Activated CD4-positive, alpha-beta memory T cell treated with anti-CD3 and anti-CD28 coated beads for 36 hours (primary cell): ENCODE results near the gene PLA2G4B. TPM values are rescaled to one million over a fixed set of nuclear protein-coding genes. Genes with fewer than 3 reads are reported as not detected.

Source experiments
- CTCF ChIA-PET: fragments of 350-600 bp; sonication (Branson Sonifier 250); formaldehyde crosslinking; loops from one replicate; lab custom pipeline; 2021; ENCODE audit warnings: antibody characterized with exemption, inconsistent platforms; lab: Charles Lee
- POLR2A ChIA-PET: fragments of 350-600 bp; sonication (Branson Sonifier 250); formaldehyde crosslinking; loops from one replicate; lab custom pipeline; 2021; ENCODE audit warnings: antibody characterized with exemption; lab: Charles Lee
- DNase-seq: peaks from one replicate; pipeline ENCODE4 v3.0.0-alpha.2; 2020
- H3K27ac Mint-ChIP-seq: one replicate; pipeline ENCODE4 v1.8.0; 2021; ENCODE audit warnings: mixed read lengths
- H3K27me3 Mint-ChIP-seq: one replicate; pipeline ENCODE4 v1.8.0; 2021; ENCODE audit warnings: mixed read lengths
- H3K36me3 Mint-ChIP-seq: one replicate; pipeline ENCODE4 v1.8.0; 2021; ENCODE audit warnings: mixed read lengths
- H3K4me1 Mint-ChIP-seq: one replicate; pipeline ENCODE4 v1.8.0; 2021; ENCODE audit warnings: low read depth, mixed read lengths
- H3K4me3 Mint-ChIP-seq: one replicate; pipeline ENCODE4 v1.8.0; 2021; ENCODE audit warnings: mild to moderate bottlenecking, mixed read lengths
- H3K9me3 Mint-ChIP-seq: one replicate; pipeline ENCODE4 v1.8.0; 2021; ENCODE audit warnings: mixed read lengths
- intact Hi-C: fragments of 100-400 bp; cut with micrococcal nuclease; formaldehyde crosslinking; loops from one replicate; pipeline ENCODE4 v1.15.1; 2023
- total RNA-seq, 2 experiments: library from RNA; stranded (reverse); gene quantifications; one replicate each; pipeline ENCODE4 v1.2.3, GENCODE V29; 2021

PLA2G4B gene
- total RNA-seq, 2 experiments from 2014 or later, result 6.0 to 9.9 TPM

DNA sequence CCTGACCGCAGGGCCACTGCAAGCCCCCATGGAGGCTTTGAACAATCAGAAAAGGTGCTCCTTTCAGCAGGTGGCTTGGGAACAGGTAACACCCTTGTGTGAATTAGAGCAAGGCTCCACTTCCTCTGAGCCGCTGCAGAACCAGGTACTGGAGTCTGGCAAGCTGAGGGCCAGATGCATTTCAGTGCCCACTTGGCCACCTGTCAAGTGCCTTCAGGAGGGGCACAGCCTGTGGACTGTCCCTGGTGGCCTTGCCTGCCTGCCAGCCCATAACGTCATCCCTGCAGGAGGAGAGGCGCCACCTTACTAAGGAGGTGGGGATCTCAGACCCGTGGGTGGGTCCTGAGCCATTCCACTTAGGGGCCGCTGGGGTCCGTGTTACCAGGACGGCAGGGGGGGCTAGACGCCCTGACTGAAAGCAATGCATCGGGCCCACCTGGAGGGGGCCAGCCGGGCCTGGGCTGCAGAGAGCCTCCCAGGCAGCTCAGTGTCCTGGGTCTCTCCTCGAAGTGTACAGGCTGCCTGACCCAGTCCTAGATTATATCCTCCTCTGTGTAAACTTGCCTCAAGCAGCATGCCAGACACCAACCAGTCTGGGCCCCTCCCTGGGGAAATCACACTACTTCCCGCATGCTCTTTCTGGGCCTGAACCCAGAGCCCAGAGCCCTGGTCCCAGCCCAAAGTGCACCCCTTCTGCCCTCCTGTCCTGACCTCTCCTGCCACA lies 39.1 kb downstream of the PLA2G4B start:
- Mint-ChIP-seq H3K9me3 (no peaks in the 10 kb centered on the region), H3K27ac (no peak overlapping the region), H3K4me3 (no peak overlapping the region), H3K4me1 (peaks cover 4% of the 10 kb centered on the region), H3K27me3 (peaks cover 7% of the 10 kb centered on the region), H3K36me3 (peaks cover 1% of the 10 kb centered on the region)
- ChIA-PET POLR2A (no interaction called here), CTCF (no interaction called here)
- intact Hi-C loops, result no loop called here
- no peak for DNase-seq

GRCh38 chr15:41878355-41878699 lies 39.7 kb downstream of the PLA2G4B start:
- H3K4me3 Mint-ChIP-seq, result no peak overlapping the region
- intact Hi-C loops, result no loop called here
- H3K9me3 Mint-ChIP-seq, result no peaks in the 10 kb centered on the region
- peaks cover 4% of the 10 kb centered on the region for H3K4me1 Mint-ChIP-seq
- POLR2A ChIA-PET, result no interaction called here
- no peak for DNase-seq
- CTCF ChIA-PET, result no interaction called here
- peaks cover 1% of the 10 kb centered on the region for H3K36me3 Mint-ChIP-seq
- H3K27me3 Mint-ChIP-seq, result peaks cover 7% of the 10 kb centered on the region
- no peak overlapping the region for H3K27ac Mint-ChIP-seq

DNA sequence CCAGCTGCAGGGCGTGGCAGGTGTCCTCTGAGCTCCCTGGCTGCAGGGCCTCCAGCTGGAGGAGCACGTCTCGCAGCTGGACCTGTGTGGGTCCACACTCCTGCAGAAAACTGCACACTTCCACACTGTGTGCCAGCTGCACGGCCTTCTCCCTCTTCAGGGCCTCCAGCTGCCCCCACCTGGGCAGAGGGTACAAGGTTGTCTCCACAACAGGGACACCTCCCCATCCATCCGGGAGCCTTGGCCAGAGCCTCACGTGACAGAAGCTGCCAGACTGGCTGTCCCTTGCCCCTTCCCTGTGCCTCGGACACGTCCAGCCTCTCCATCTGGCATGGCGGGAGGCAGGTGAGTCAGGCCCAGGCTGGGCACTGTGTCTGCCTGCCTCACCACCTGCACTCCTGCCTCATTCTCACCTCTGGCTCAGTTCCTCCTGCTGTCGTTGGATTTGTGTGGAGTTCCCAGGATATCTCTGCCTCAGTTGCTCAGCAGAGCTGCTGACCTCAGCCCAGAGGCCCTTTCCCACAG lies 40.7 kb downstream of the PLA2G4B start:
- DNase-seq, result no peak
- intact Hi-C loops, result no loop called here
- no peak overlapping the region for H3K27ac Mint-ChIP-seq
- H3K4me1 Mint-ChIP-seq, result peaks cover 4% of the 10 kb centered on the region
- no peak overlapping the region for H3K4me3 Mint-ChIP-seq
- peaks cover 1% of the 10 kb centered on the region for H3K36me3 Mint-ChIP-seq
- POLR2A ChIA-PET, result no interaction called here
- CTCF ChIA-PET, result no interaction called here
- H3K27me3 Mint-ChIP-seq, result peaks cover 7% of the 10 kb centered on the region
- no peaks in the 10 kb centered on the region for H3K9me3 Mint-ChIP-seq

DNA sequence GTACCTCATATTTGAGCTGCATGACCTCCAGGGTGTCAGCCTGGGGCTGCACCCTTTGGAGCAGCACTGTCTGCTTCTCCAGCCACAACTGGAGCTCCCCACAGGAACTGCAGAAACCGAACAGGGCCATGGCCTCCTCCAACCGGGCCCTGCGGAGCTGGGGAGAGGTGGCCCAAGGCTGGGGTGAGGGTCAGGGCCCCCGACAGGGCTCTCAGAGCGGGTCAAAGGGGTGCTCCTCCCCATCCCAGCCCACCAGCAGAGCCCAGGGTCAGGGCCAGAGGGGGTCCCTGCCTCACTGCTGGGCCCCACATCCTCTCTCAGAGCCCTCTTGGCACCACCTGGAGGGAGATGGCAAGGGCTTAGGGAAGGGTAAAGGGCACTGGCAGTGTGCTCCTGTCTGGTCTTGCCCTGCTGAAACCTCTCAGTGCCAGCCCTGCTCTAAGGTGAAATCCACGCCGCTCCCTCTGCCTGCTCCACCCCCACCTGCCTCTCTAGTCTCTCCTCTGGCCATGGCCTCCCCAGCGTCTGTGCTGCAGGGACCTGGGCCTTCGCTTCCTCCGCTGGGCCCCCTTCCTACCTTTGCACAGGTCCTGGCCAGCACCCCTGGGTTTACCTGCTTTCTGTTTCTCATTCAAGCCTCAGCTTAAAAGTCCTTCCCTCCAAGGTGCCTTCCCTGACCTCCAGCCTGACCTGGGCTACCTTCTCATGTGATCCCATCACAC lies 41.7 kb downstream of the PLA2G4B start:
- Mint-ChIP-seq H3K27me3 (peaks cover 7% of the 10 kb centered on the region), H3K4me3 (no peak overlapping the region), H3K27ac (no peak overlapping the region), H3K36me3 (peaks cover 1% of the 10 kb centered on the region), H3K9me3 (no peaks in the 10 kb centered on the region), H3K4me1 (peaks cover 5% of the 10 kb centered on the region)
- no peak for DNase-seq
- ChIA-PET POLR2A (no interaction called here), CTCF (interaction anchor here (1.9 kb wide), 1 partner anchor 24 kb away, joined by 8 read pairs; no protein-coding TSS in a partner anchor)
- intact Hi-C loops, result no loop called here

DNA sequence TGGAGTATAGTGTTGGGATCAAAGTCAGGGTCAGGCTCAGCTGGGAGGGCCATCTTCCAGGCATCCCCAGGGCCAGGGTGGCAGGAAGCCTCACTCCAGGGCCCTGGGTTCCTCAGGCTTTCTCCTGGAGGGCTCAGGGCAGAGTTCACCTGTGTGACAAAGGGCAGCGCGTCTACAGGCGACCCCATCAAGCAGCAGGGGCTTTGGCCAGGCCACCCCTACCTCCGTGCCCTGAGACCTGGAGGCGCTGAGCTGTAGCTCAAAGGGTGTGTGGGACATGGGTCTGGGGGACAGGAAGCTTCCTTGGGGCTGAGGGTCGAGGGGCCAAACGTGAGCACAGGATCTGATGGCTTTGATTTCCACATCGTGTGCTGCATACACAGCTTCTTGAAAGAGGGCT lies 42.4 kb downstream of the PLA2G4B start:
- Mint-ChIP-seq H3K4me3 (no peak overlapping the region), H3K27me3 (peaks cover 7% of the 10 kb centered on the region), H3K36me3 (peaks cover 1% of the 10 kb centered on the region), H3K27ac (no peak overlapping the region), H3K4me1 (peaks cover 7% of the 10 kb centered on the region), H3K9me3 (no peaks in the 10 kb centered on the region)
- CTCF ChIA-PET, result interaction anchor here (0.6 to 1.9 kb wide), 2 partner anchors 23 to 822 kb away, joined by 4 to 8 read pairs; no protein-coding TSS in a partner anchor
- POLR2A ChIA-PET, result no interaction called here
- no peak for DNase-seq
- intact Hi-C loops, result no loop called here

GRCh38 chr15:41881550-41881919 lies 42.9 kb downstream of the PLA2G4B start:
- H3K36me3 Mint-ChIP-seq, result peaks cover 1% of the 10 kb centered on the region
- no peak overlapping the region for H3K27ac Mint-ChIP-seq
- H3K4me3 Mint-ChIP-seq, result no peak overlapping the region
- peaks cover 7% of the 10 kb centered on the region for H3K27me3 Mint-ChIP-seq
- no peaks in the 10 kb centered on the region for H3K9me3 Mint-ChIP-seq
- H3K4me1 Mint-ChIP-seq, result peaks cover 7% of the 10 kb centered on the region
- no peak for DNase-seq
- ChIA-PET POLR2A (interaction anchor here (1.2 kb wide), 1 partner anchor 11 kb away, joined by 3 read pairs; no protein-coding TSS in a partner anchor), CTCF (interaction anchor here (0.6 to 1.9 kb wide), 2 partner anchors 23 to 822 kb away, joined by 4 to 8 read pairs; no protein-coding TSS in a partner anchor)
- intact Hi-C loops, result no loop called here

- ChIA-PET POLR2A (interaction anchor here (1.2 kb wide), 1 partner anchor 12 kb away, joined by 3 read pairs; no protein-coding TSS in a partner anchor), CTCF (interaction anchor here (1.0 to 1.9 kb wide), 2 partner anchors 22 to 23 kb away, joined by 3 to 8 read pairs; no protein-coding TSS in a partner anchor)
- intact Hi-C loops, result no loop called here
- Mint-ChIP-seq H3K4me1 (peaks cover 7% of the 10 kb centered on the region), H3K36me3 (peaks cover 1% of the 10 kb centered on the region), H3K27me3 (peaks cover 7% of the 10 kb centered on the region), H3K9me3 (no peaks in the 10 kb centered on the region), H3K27ac (no peak overlapping the region), H3K4me3 (no peak overlapping the region)
- DNase-seq, result no peak
Measured at GRCh38 chr15:41881920-41882688, 43.5 kb downstream of the PLA2G4B start.

- no peaks in the 10 kb centered on the region for H3K9me3 Mint-ChIP-seq
- H3K4me1 Mint-ChIP-seq, result peaks cover 12% of the 10 kb centered on the region
- ChIA-PET CTCF (interaction anchor here (1.0 kb wide), 1 partner anchor 22 kb away, joined by 3 read pairs; no protein-coding TSS in a partner anchor), POLR2A (interaction anchor here (1.2 kb wide), 1 partner anchor 12 kb away, joined by 3 read pairs; no protein-coding TSS in a partner anchor)
- intact Hi-C loops, result no loop called here
- no peak overlapping the region for H3K27ac Mint-ChIP-seq
- no peak for DNase-seq
- no peak overlapping the region for H3K4me3 Mint-ChIP-seq
- peaks cover 1% of the 10 kb centered on the region for H3K36me3 Mint-ChIP-seq
- peaks cover 7% of the 10 kb centered on the region for H3K27me3 Mint-ChIP-seq
Measured at GRCh38 chr15:41882689-41883483, 44.2 kb downstream of the PLA2G4B start.

DNA sequence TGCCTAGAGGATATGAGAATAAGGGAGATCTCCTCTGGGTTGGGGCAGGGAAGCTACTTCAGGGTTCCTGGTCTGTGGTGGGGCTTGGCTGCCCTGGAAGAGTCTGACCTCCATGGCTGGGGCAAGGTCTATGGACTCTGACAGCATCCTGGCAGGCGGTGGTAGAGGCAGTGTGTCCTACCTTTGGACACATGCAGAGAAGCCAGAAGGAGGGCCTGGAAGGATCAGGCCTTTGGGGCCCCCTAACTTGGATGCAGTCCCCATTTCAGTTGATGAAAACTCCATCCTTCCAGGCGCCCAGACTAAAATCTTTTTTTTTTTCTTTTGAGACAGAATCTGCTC lies 44.8 kb downstream of the PLA2G4B start:
- Mint-ChIP-seq H3K9me3 (no peaks in the 10 kb centered on the region), H3K27ac (no peak overlapping the region), H3K4me3 (no peak overlapping the region), H3K36me3 (peaks cover 1% of the 10 kb centered on the region), H3K27me3 (peaks cover 7% of the 10 kb centered on the region), H3K4me1 (peaks cover 15% of the 10 kb centered on the region)
- ChIA-PET CTCF (no interaction called here), POLR2A (no interaction called here)
- intact Hi-C loops, result no loop called here
- no peak for DNase-seq

DNA sequence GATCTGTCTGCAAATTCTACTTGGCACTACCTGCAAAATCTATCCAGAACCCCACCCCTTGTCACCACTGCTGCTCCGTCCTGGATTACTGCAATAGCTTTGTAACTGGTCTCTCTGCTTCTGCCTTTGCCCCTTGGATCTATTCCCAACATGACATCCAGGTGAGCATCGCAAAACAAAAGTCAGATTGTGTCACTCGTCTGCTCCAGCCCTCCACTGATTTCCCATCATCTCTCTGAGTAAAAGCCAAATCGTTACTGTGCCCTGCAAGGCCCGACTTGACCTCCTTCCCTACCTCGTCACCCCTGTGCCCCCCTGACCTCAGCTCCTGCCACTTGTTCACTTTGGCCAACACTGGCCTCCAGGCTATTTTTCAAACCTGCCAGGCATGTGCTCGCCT lies 45.8 kb downstream of the PLA2G4B start:
- no peak for DNase-seq
- Mint-ChIP-seq H3K4me3 (no peak overlapping the region), H3K27ac (no peak overlapping the region), H3K27me3 (peaks cover 7% of the 10 kb centered on the region), H3K9me3 (no peaks in the 10 kb centered on the region), H3K36me3 (peaks cover 1% of the 10 kb centered on the region), H3K4me1 (peaks cover 20% of the 10 kb centered on the region)
- POLR2A ChIA-PET, result no interaction called here
- intact Hi-C loops, result no loop called here
- CTCF ChIA-PET, result no interaction called here

GRCh38 chr15:41885321-41885720 lies 46.7 kb downstream of the PLA2G4B start:
- H3K36me3 Mint-ChIP-seq, result peaks cover 1% of the 10 kb centered on the region
- no peak for DNase-seq
- ChIA-PET CTCF (interaction anchor here (1.1 kb wide), 1 partner anchor 20 kb away, joined by 4 read pairs; no protein-coding TSS in a partner anchor), POLR2A (no interaction called here)
- H3K27ac Mint-ChIP-seq, result no peak overlapping the region
- no peaks in the 10 kb centered on the region for H3K9me3 Mint-ChIP-seq
- intact Hi-C loops, result no loop called here
- H3K27me3 Mint-ChIP-seq, result peaks cover 7% of the 10 kb centered on the region
- no peak overlapping the region for H3K4me3 Mint-ChIP-seq
- H3K4me1 Mint-ChIP-seq, result peaks cover 20% of the 10 kb centered on the region
